CD8-positive, alpha-beta memory T cell (primary cell): ENCODE results near the gene DMBT1. TPM values are rescaled to one million over a fixed set of nuclear protein-coding genes. Genes with fewer than 3 reads are reported as not detected.

Experiments used
- CTCF ChIA-PET: fragments of 350-600 bp; sonication (Branson Sonifier 250); formaldehyde crosslinking; loops from one replicate; lab custom pipeline; 2021; ENCODE audit warnings: antibody characterized with exemption; lab: Charles Lee
- POLR2A ChIA-PET: fragments of 350-600 bp; sonication (Branson Sonifier 250); formaldehyde crosslinking; loops from one replicate; lab custom pipeline; 2021; ENCODE audit warnings: antibody characterized with exemption; lab: Charles Lee
- DNase-seq, 5 donors: peaks; one replicate each; pipeline versions ENCODE4 v3.0.0 to v3.0.0-alpha.2; 2020 to 2022; ENCODE audit warnings: mixed read lengths in 1 of 5
- H3K27ac ChIP-seq: one replicate; pipeline ENCODE4 v1.7.0; 2013; ENCODE audit warnings: low read depth, mild to moderate bottlenecking, low read length, moderate library complexity
- H3K27me3 ChIP-seq: 2 replicates; pipeline ENCODE4 v1.7.0; 2013; ENCODE audit warnings: low read length, mild to moderate bottlenecking; ENCODE audit not compliant: insufficient read depth, poor library complexity, severe bottlenecking
- H3K36me3 ChIP-seq: 2 replicates; pipeline ENCODE4 v1.7.0; 2013; ENCODE audit warnings: mild to moderate bottlenecking, low read length, moderate library complexity; ENCODE audit not compliant: insufficient read depth
- H3K4me1 ChIP-seq: 2 replicates; pipeline ENCODE4 v1.7.0; 2013; ENCODE audit warnings: mild to moderate bottlenecking, low read length, moderate library complexity; ENCODE audit not compliant: insufficient read depth
- H3K4me3 ChIP-seq: 2 replicates; pipeline ENCODE4 v1.7.0; 2013; ENCODE audit warnings: mild to moderate bottlenecking, low read length
- H3K9me3 ChIP-seq: 2 replicates; pipeline ENCODE4 v1.7.0; 2013; ENCODE audit warnings: mild to moderate bottlenecking, low read length
- H3K27ac Mint-ChIP-seq, 8 donors: one replicate each; pipeline ENCODE4 v1.8.0; 2020 to 2021; ENCODE audit warnings: mixed read lengths in 8 of 8, mild to moderate bottlenecking in 6 of 8, inconsistent platforms in 3 of 8, moderate library complexity in 3 of 8
- H3K27me3 Mint-ChIP-seq, 2 donors: one replicate each; pipeline ENCODE4 v1.8.0; 2020 to 2021; ENCODE audit warnings: mixed read lengths in 2 of 2, mild to moderate bottlenecking in 1 of 2, moderate library complexity in 1 of 2
- H3K36me3 Mint-ChIP-seq, 3 donors: one replicate each; pipeline ENCODE4 v1.8.0; 2020 to 2021; ENCODE audit warnings: mixed read lengths in 3 of 3, inconsistent platforms in 1 of 3, mild to moderate bottlenecking in 1 of 3
- H3K4me1 Mint-ChIP-seq, 3 donors: one replicate each; pipeline ENCODE4 v1.8.0; 2020 to 2021; ENCODE audit warnings: mixed read lengths in 3 of 3, inconsistent platforms in 1 of 3, mild to moderate bottlenecking in 1 of 3
- H3K4me3 Mint-ChIP-seq, 7 donors: one replicate each; pipeline ENCODE4 v1.8.0; 2020 to 2021; ENCODE audit warnings: mixed read lengths in 7 of 7, mild to moderate bottlenecking in 6 of 7, moderate library complexity in 4 of 7, inconsistent platforms in 2 of 7
- H3K9me3 Mint-ChIP-seq, 5 donors: one replicate each; pipeline ENCODE4 v1.8.0; 2020 to 2022; ENCODE audit warnings: mixed read lengths in 5 of 5, mild to moderate bottlenecking in 3 of 5, moderate library complexity in 2 of 5, inconsistent platforms in 1 of 5
- polyA plus RNA-seq: library from polyadenylated mRNA; unstranded; fragments of 300-500 nt; fragmentation: Illumina TruSeq; gene quantifications from one replicate; pipeline ENCODE4 v1.2.3, GENCODE V29; 2021
- total RNA-seq, 2 experiments: library from RNA; stranded (reverse); gene quantifications; one replicate each; pipeline ENCODE4 v1.2.3, GENCODE V29; 2021

Gene DMBT1
- total RNA-seq (not detected), polyA plus RNA-seq (not detected)

DNA sequence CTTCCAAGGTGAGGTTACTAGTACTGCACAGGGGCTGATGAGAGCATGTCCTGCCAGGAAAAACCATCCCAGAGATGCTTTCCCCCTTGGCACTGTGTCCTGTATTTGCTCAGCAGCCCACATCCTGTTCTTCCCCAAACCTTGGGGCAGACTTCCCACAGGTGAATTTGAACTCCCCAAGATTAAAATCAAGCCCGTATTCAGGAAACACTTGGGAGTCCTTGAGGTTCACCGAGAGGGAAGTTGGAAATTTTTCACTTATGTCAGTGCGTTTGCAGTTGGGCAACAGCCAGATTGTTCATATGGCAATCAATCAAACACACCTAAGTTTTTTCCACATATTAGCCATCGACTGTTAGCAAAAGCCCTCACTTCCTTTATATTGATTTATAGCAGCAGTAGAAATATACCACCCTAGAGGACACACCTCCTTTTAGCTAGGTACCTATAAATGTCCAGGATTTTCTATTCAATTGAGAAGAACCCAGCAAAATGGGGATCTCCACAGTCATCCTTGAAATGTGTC is at the start of gene DMBT1:
Gene DMBT1 (plus strand): TSS at position 476 of the 526 bp plus-strand sequence. CDS start 17 bp downstream, at position 493.
- Mint-ChIP-seq H3K36me3 (no peaks in the 10 kb centered on the region), H3K9me3 (peaks cover 0 to 2% (median 0%) of the 10 kb centered on the region in 5 donors), H3K4me1 (peaks cover 25 to 50% (median 29%) of the 10 kb centered on the region in 3 donors), H3K27ac (peak within 1 kb of the TSS in 5 of 8 donors; percentile 0 to 68 (median 4)), H3K27me3 (peaks cover 13 to 15% of the 10 kb centered on the region in 2 donors), H3K4me3 (no peak within 1 kb of the TSS)
- no peak within 1 kb of the TSS for H3K27ac ChIP-seq
- H3K36me3 ChIP-seq = no peaks in the 10 kb centered on the region
- no peak for DNase-seq
- no peak within 1 kb of the TSS for H3K4me3 ChIP-seq
- ChIA-PET CTCF (no interaction called here), POLR2A (no interaction called here)
- H3K9me3 ChIP-seq = no peaks in the 10 kb centered on the region
- peaks cover 14% of the 10 kb centered on the region for H3K4me1 ChIP-seq
- no peaks in the 10 kb centered on the region for H3K27me3 ChIP-seq

DNA sequence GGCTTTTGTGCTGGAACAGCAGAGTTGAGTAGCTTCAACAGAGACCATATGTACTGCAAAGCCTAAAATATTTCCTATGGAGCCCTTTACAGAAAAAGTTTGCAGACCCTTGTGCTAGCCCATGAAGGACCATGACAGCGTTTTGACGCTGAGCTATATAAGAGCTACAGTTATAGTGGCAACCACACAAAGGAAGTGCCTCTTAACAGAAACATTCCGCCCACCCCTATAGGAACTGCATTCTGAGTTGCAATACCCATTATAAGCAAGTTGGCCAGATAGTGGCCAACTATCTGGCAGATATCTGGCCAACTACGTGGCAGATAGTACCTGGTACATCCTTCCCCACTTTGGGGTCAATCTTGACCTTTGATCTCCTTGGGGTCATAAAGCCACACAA is 47.5 kb upstream of the DMBT1 start:
- no peak overlapping the region for H3K27ac ChIP-seq
- Mint-ChIP-seq H3K4me3 (peak overlapping the region in 1 of 7 donors; percentile 23), H3K27me3 (peaks cover 1 to 6% of the 10 kb centered on the region in 2 donors), H3K36me3 (no peaks in the 10 kb centered on the region), H3K4me1 (peaks cover 39 to 49% (median 45%) of the 10 kb centered on the region in 3 donors), H3K9me3 (no peaks in the 10 kb centered on the region), H3K27ac (peak overlapping the region in 1 of 8 donors; percentile 68)
- H3K9me3 ChIP-seq = no peaks in the 10 kb centered on the region
- CTCF ChIA-PET = interaction anchor here (0.9 to 3.0 kb wide), 2 partner anchors 17 to 53 kb away, joined by 3 to 13 read pairs; no protein-coding TSS in a partner anchor
- H3K27me3 ChIP-seq = no peaks in the 10 kb centered on the region
- POLR2A ChIA-PET = no interaction called here
- no peaks in the 10 kb centered on the region for H3K36me3 ChIP-seq
- peaks cover 26% of the 10 kb centered on the region for H3K4me1 ChIP-seq
- DNase-seq = no peak
- no peak overlapping the region for H3K4me3 ChIP-seq

GRCh38 chr10:122514045-122514840 is 46.3 kb upstream of the DMBT1 start:
- H3K4me1 ChIP-seq = peaks cover 26% of the 10 kb centered on the region
- Mint-ChIP-seq H3K9me3 (no peaks in the 10 kb centered on the region), H3K27ac (peak overlapping the region in 1 of 8 donors; percentile 26), H3K27me3 (peaks cover 0 to 4% of the 10 kb centered on the region in 2 donors), H3K4me3 (peak overlapping the region in 1 of 7 donors; percentile 36), H3K4me1 (peaks cover 45 to 54% (median 45%) of the 10 kb centered on the region in 3 donors), H3K36me3 (no peaks in the 10 kb centered on the region)
- no peaks in the 10 kb centered on the region for H3K9me3 ChIP-seq
- no peaks in the 10 kb centered on the region for H3K27me3 ChIP-seq
- H3K4me3 ChIP-seq = no peak overlapping the region
- H3K27ac ChIP-seq = no peak overlapping the region
- no peak for DNase-seq
- ChIA-PET POLR2A (no interaction called here), CTCF (interaction anchor here (1.4 to 4.3 kb wide), 5 partner anchors 18 to 54 kb away, joined by 4 to 28 read pairs (median 8); no protein-coding TSS in a partner anchor)
- no peaks in the 10 kb centered on the region for H3K36me3 ChIP-seq

DNA sequence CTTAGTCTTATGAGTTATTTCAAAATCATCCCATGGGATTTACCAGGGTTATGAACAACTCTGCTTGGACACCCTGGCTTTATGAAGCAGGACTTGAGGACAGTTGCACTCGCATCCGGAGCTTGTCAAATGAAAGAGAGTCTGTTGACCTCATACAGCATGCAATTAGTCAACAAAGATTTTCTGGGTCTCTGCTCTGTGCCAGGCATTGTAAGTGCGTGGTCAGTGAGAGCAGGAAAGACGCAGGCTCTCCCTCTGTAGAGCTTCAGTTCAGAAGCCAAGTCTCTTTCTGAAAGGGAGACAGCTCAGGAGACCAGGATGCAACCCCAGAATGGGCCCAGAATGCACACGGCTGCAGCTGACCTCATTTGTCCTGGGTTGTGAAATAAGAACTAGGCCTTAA is 45.5 kb upstream of the DMBT1 start:
- Histone ChIP-seq H3K36me3 (no peaks in the 10 kb centered on the region), H3K4me1 (peaks cover 26% of the 10 kb centered on the region), H3K9me3 (no peaks in the 10 kb centered on the region), H3K4me3 (no peak overlapping the region), H3K27me3 (no peaks in the 10 kb centered on the region), H3K27ac (no peak overlapping the region)
- ChIA-PET CTCF (interaction anchor here (0.8 to 4.3 kb wide), 6 partner anchors 19 to 53 kb away, joined by 3 to 28 read pairs (median 6); no protein-coding TSS in a partner anchor), POLR2A (interaction anchor here (0.8 kb wide), 1 partner anchor 47 kb away, joined by 3 read pairs; no protein-coding TSS in a partner anchor)
- Mint-ChIP-seq H3K4me1 (peaks cover 45 to 54% (median 45%) of the 10 kb centered on the region in 3 donors), H3K36me3 (no peaks in the 10 kb centered on the region), H3K4me3 (peak overlapping the region in 2 of 7 donors; percentile 41 to 53), H3K27me3 (peaks cover 0 to 3% of the 10 kb centered on the region in 2 donors), H3K27ac (peak overlapping the region in 3 of 8 donors; percentile 76 to 90 (median 81)), H3K9me3 (no peaks in the 10 kb centered on the region)
- DNase-seq = no peak

DNA sequence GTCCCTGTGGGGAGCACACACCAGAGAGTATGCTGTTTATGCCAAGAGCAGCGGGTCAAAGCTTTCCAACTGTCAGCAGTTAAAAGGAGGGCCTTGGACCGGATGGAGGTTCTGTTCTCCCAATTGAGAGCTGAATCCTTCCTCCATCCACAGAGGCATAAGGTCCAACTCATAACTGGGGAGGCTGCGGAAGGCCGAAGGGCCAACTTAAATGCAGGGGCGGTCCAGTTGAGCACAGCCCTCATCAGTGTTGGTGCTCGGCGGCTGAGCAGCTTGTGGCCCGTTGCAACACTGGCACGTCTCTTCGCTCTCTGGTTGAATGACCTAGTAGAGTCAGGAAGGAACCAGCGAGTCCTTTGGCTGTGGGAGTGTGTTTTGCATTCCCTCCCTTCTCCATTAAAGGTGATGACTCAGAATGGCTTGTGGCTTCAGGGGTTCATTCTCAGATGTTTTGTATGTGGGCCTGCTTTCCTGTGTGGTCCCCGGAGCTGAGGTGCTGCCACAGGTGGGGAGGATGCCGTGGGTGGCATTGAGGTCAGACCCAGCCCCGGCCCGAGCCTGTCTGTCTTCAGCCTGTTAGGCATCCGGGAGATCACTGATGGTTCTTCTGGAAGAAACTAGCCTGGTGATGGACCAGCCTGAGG is 44.8 kb upstream of the DMBT1 start:
- Mint-ChIP-seq H3K27ac (peak overlapping the region; percentile 44 to 90 (median 76)), H3K27me3 (peaks cover 0 to 3% of the 10 kb centered on the region in 2 donors), H3K4me1 (peaks cover 45 to 54% (median 45%) of the 10 kb centered on the region in 3 donors), H3K36me3 (no peaks in the 10 kb centered on the region), H3K9me3 (no peaks in the 10 kb centered on the region), H3K4me3 (peak overlapping the region in 6 of 7 donors; percentile 52 to 87 (median 54))
- H3K9me3 ChIP-seq = no peaks in the 10 kb centered on the region
- no peak overlapping the region for H3K27ac ChIP-seq
- no peaks in the 10 kb centered on the region for H3K27me3 ChIP-seq
- no peak overlapping the region for H3K4me3 ChIP-seq
- H3K4me1 ChIP-seq = peaks cover 26% of the 10 kb centered on the region
- ChIA-PET POLR2A (interaction anchor here (0.8 kb wide), 1 partner anchor 46 kb away, joined by 3 read pairs; no protein-coding TSS in a partner anchor), CTCF (interaction anchor here (0.8 to 4.3 kb wide), 9 partner anchors 10 to 217 kb away, joined by 3 to 28 read pairs (median 4); no protein-coding TSS in a partner anchor)
- no peaks in the 10 kb centered on the region for H3K36me3 ChIP-seq
- DNase-seq = peak; percentile 44 to 81 (median 60)

DNA sequence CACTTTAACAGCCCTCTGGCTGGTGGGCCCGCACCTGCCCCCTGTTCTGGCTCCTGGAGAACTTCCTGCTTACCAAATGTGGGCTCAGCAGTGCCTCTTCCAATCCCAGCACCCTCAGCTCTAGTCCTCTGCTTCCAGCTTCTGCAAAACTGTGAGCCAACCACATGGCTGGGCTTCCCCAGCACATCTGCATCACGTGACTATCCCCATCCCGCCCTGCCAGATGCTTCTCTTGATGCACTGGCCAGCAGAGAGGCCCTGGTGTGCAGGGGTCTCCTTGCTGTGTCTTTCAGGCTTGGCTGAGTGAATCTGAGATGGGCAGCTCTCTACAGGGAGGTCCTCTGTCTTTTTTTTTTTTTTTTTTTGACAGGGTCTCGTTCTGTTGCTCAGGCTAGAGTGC is 43.8 kb upstream of the DMBT1 start:
- no peaks in the 10 kb centered on the region for H3K27me3 ChIP-seq
- Mint-ChIP-seq H3K9me3 (no peaks in the 10 kb centered on the region), H3K27me3 (peaks cover 0 to 3% of the 10 kb centered on the region in 2 donors), H3K36me3 (no peaks in the 10 kb centered on the region), H3K4me1 (peaks cover 45 to 54% (median 45%) of the 10 kb centered on the region in 3 donors), H3K4me3 (peak overlapping the region in 5 of 7 donors; percentile 52 to 87 (median 56)), H3K27ac (peak overlapping the region in 4 of 8 donors; percentile 66 to 81 (median 76))
- no peak for DNase-seq
- no peak overlapping the region for H3K27ac ChIP-seq
- no peaks in the 10 kb centered on the region for H3K36me3 ChIP-seq
- H3K4me3 ChIP-seq = no peak overlapping the region
- ChIA-PET CTCF (interaction anchor here (1.0 to 4.3 kb wide), 4 partner anchors 9 to 218 kb away, joined by 3 to 28 read pairs (median 4); no protein-coding TSS in a partner anchor), POLR2A (no interaction called here)
- no peaks in the 10 kb centered on the region for H3K9me3 ChIP-seq
- H3K4me1 ChIP-seq = peaks cover 26% of the 10 kb centered on the region

GRCh38 chr10:122519144-122519543 is 41.4 kb upstream of the DMBT1 start:
- Mint-ChIP-seq H3K27ac (peak overlapping the region in 1 of 8 donors; percentile 9), H3K4me3 (peak overlapping the region in 1 of 7 donors; percentile 19), H3K9me3 (no peaks in the 10 kb centered on the region), H3K27me3 (peaks cover 0 to 3% of the 10 kb centered on the region in 2 donors), H3K4me1 (peaks cover 34 to 39% (median 36%) of the 10 kb centered on the region in 3 donors), H3K36me3 (no peaks in the 10 kb centered on the region)
- no peak overlapping the region for H3K4me3 ChIP-seq
- DNase-seq = no peak
- POLR2A ChIA-PET = no interaction called here
- no peak overlapping the region for H3K27ac ChIP-seq
- H3K9me3 ChIP-seq = no peaks in the 10 kb centered on the region
- CTCF ChIA-PET = no interaction called here
- H3K27me3 ChIP-seq = no peaks in the 10 kb centered on the region
- no peaks in the 10 kb centered on the region for H3K36me3 ChIP-seq
- H3K4me1 ChIP-seq = peaks cover 26% of the 10 kb centered on the region
